Endodermal cell (in vitro differentiated cells): ENCODE results near the gene HLF. TPM values are rescaled to one million over a fixed set of nuclear protein-coding genes. Genes with fewer than 3 reads are reported as not detected.

Experiments used
- DNase-seq: peaks from one replicate; pipeline ENCODE4 v3.0.0-alpha.2; 2017
- H3K27ac ChIP-seq: 2 replicates; pipeline ENCODE4 v1.5.1; 2013; ENCODE audit warnings: mild to moderate bottlenecking, low read depth, low read length, moderate library complexity
- H3K27me3 ChIP-seq: 2 replicates; pipeline ENCODE4 v1.6.1; 2013; ENCODE audit warnings: mild to moderate bottlenecking, low read length, moderate library complexity; ENCODE audit not compliant: insufficient read depth, control insufficient read depth, poor library complexity, severe bottlenecking
- H3K36me3 ChIP-seq: 2 replicates; pipeline ENCODE4 v1.7.0; 2013; ENCODE audit warnings: mild to moderate bottlenecking, low read length, moderate library complexity; ENCODE audit not compliant: control insufficient read depth, insufficient read depth
- H3K4me1 ChIP-seq: one replicate; pipeline ENCODE4 v1.7.0; 2013; ENCODE audit warnings: low read length; ENCODE audit not compliant: control insufficient read depth, insufficient read depth
- H3K4me3 ChIP-seq: 2 replicates; pipeline ENCODE4 v1.5.1; 2013; ENCODE audit warnings: mild to moderate bottlenecking, low read length, moderate library complexity
- H3K9ac ChIP-seq: 2 replicates; pipeline ENCODE4 v1.6.1; 2013; ENCODE audit warnings: mild to moderate bottlenecking, low read length, moderate library complexity; ENCODE audit not compliant: poor library complexity, severe bottlenecking; ENCODE audit errors: extremely low read depth
- H3K9me3 ChIP-seq: 2 replicates; pipeline ENCODE4 v1.6.1; 2013; ENCODE audit warnings: mild to moderate bottlenecking, low read length, moderate library complexity; ENCODE audit not compliant: control insufficient read depth
- H3K27ac Mint-ChIP-seq: 2 replicates; pipeline ENCODE4 v1.8.0; 2020; ENCODE audit warnings: mixed read lengths
- H3K27me3 Mint-ChIP-seq: 2 replicates; pipeline ENCODE4 v1.8.0; 2021; ENCODE audit warnings: mild to moderate bottlenecking, mixed read lengths; ENCODE audit not compliant: insufficient read depth
- H3K36me3 Mint-ChIP-seq: 2 replicates; pipeline ENCODE4 v1.8.0; 2020; ENCODE audit warnings: low read depth, mixed read lengths
- H3K4me1 Mint-ChIP-seq: 2 replicates; pipeline ENCODE4 v1.8.0; 2020; ENCODE audit warnings: mixed read lengths
- H3K4me3 Mint-ChIP-seq: 2 replicates; pipeline ENCODE4 v1.8.0; 2020; ENCODE audit warnings: mild to moderate bottlenecking, moderate library complexity, mixed read lengths
- H3K9me3 Mint-ChIP-seq: 2 replicates; pipeline ENCODE4 v1.8.0; 2020; ENCODE audit warnings: mild to moderate bottlenecking, mixed read lengths
- CTCF ChIP-seq: fragments of 200-600 bp; sonication (generic); conservative IDR thresholded peaks from 2 replicates; pipeline ENCODE4 v1.5.0; 2021; ENCODE audit warnings: antibody characterized with exemption, mild to moderate bottlenecking
- WGBS, 2 experiments: methylation state at CpG; one replicate each; pipeline versions ENCODE4 v1.1.5 to v1.1.7; 2013; ENCODE audit warnings: missing lambda C conversion rate in 2 of 2, mixed read lengths in 1 of 2; ENCODE audit not compliant: insufficient coverage in 1 of 2, insufficient read length in 1 of 2; 5-methylcytosine and 5-hydroxymethylcytosine counted together
- total RNA-seq, 2 donors: library from RNA; stranded (reverse); fragmentation: NEBNext Ultra II Directional in 1 of 2; extraction: Animal tissue kit (Norgen Biotek cat#: 25700) in 1 of 2; gene quantifications; 2 replicates in 1 of 2; 3 replicates in 1 of 2; pipeline ENCODE4 v1.2.1, GENCODE V29; 2021

The HLF gene
- total RNA-seq, 2 donors from 2014 or later: not detected

DNA sequence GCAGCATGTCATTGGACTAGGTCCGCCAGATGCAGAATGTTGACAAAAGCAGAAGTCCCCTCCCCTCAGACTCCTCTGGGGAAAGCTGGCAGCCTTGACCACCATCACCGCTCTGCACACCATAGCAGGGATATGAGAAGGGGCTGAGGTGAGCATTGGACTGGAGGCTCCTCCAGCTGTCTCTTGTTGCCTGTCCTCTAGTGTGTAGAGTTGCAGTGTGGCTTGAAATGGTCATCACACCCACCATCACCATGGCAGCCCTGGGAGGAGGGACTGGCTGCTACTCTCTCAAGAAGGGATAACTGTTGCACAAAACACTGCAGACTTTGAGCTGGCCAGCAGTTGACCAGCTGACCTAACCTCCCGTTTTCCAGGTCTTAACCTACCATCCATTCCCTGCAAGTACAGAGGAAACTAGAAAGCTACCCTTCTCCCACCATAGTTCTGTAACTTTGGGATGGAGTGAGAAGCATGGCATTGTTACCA is 38.3 kb downstream of the HLF start:
- no peaks in the 10 kb centered on the region for H3K4me1 Mint-ChIP-seq
- peak; percentile 40 for DNase-seq
- Histone ChIP-seq H3K9me3 (no peaks in the 10 kb centered on the region), H3K4me1 (no peaks in the 10 kb centered on the region), H3K4me3 (no peak overlapping the region), H3K27ac (no peak overlapping the region), H3K27me3 (no peaks in the 10 kb centered on the region), H3K36me3 (no peaks in the 10 kb centered on the region), H3K9ac (no peak overlapping the region)
- 93 to 100% methylated on average over 1 to 3 of the region's 3 CpGs for WGBS, 2 experiments
- TF ChIP-seq CTCF: no peak
- no peak overlapping the region for H3K27ac Mint-ChIP-seq
- H3K4me3 Mint-ChIP-seq: no peak overlapping the region
- H3K36me3 Mint-ChIP-seq: no peaks in the 10 kb centered on the region
- no peaks in the 10 kb centered on the region for H3K27me3 Mint-ChIP-seq
- H3K9me3 Mint-ChIP-seq: no peaks in the 10 kb centered on the region

DNA sequence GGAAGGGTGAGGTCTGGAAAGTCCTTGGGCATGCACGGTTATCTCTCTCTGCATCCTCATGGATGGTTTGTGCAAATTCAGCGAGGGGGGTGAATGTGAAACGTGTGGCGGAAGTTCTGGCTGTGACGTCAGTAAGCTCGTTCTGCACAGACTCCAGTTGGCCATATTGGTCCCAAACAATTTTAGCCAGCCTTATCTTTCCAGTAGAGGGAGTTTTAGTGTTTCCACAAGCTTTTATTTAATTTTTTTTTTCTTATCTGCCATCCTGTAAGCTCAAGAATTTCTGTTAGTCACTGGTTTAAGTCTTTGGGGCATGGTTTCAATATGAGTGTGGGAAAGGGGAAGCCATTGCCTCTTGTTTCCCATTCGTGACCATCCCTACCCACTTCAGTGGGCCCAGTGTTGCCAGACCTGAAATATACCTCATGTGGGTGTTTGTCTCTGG is 39.0 kb downstream of the HLF start:
- no peak overlapping the region for H3K9ac ChIP-seq
- no peak overlapping the region for H3K27ac ChIP-seq
- WGBS, 2 experiments: 87 to 93% methylated on average over 4 to 7 of the region's 7 CpGs
- no peaks in the 10 kb centered on the region for H3K27me3 Mint-ChIP-seq
- H3K4me1 ChIP-seq: no peaks in the 10 kb centered on the region
- no peak for TF ChIP-seq CTCF
- no peaks in the 10 kb centered on the region for H3K36me3 ChIP-seq
- no peaks in the 10 kb centered on the region for H3K4me1 Mint-ChIP-seq
- H3K9me3 Mint-ChIP-seq: no peaks in the 10 kb centered on the region
- no peaks in the 10 kb centered on the region for H3K27me3 ChIP-seq
- DNase-seq: peak; percentile 13
- H3K4me3 Mint-ChIP-seq: no peak overlapping the region
- no peaks in the 10 kb centered on the region for H3K36me3 Mint-ChIP-seq
- no peak overlapping the region for H3K27ac Mint-ChIP-seq
- no peaks in the 10 kb centered on the region for H3K9me3 ChIP-seq
- no peak overlapping the region for H3K4me3 ChIP-seq

GRCh38 chr17:55304171-55304859 is 39.6 kb downstream of the HLF start:
- no peaks in the 10 kb centered on the region for H3K9me3 Mint-ChIP-seq
- H3K36me3 Mint-ChIP-seq: no peaks in the 10 kb centered on the region
- Histone ChIP-seq H3K27me3 (no peaks in the 10 kb centered on the region), H3K27ac (no peak overlapping the region), H3K9me3 (no peaks in the 10 kb centered on the region), H3K9ac (no peak overlapping the region), H3K4me1 (no peaks in the 10 kb centered on the region), H3K4me3 (no peak overlapping the region), H3K36me3 (no peaks in the 10 kb centered on the region)
- no peaks in the 10 kb centered on the region for H3K4me1 Mint-ChIP-seq
- 89 to 100% methylated on average over 5 to 11 of the region's 11 CpGs for whole genome bisulfite sequencing, 2 experiments
- H3K27ac Mint-ChIP-seq: no peak overlapping the region
- no peak for TF ChIP-seq CTCF
- no peak overlapping the region for H3K4me3 Mint-ChIP-seq
- H3K27me3 Mint-ChIP-seq: no peaks in the 10 kb centered on the region
- peak; percentile 34 for DNase-seq
